NCI-H2081 (cell line): ENCODE data around the gene NR4A1.
A peak's percentile ranks its signal among the peaks of the same experiment; 100 is the strongest.

Experiments
- DNase-seq, 2 experiments: peaks; one replicate each; lab custom pipeline; 2025; lab: John Stamatoyannopoulos, UW

Gene NR4A1

DNA sequence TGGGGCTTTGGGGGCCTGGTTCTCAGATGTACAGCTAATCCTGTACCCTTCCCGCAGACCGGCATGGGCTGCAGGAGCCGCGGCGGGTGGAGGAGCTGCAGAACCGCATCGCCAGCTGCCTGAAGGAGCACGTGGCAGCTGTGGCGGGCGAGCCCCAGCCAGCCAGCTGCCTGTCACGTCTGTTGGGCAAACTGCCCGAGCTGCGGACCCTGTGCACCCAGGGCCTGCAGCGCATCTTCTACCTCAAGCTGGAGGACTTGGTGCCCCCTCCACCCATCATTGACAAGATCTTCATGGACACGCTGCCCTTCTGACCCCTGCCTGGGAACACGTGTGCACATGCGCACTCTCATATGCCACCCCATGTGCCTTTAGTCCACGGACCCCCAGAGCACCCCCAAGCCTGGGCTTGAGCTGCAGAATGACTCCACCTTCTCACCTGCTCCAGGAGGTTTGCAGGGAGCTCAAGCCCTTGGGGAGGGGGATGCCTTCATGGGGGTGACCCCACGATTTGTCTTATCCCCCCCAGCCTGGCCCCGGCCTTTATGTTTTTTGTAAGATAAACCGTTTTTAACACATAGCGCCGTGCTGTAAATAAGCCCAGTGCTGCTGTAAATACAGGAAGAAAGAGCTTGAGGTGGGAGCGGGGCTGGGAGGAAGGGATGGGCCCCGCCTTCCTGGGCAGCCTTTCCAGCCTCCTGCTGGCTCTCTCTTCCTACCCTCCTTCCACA, 7.6 kb downstream of the NR4A1 start:
- peak; percentile 42 to 75 for DNase-seq

DNA sequence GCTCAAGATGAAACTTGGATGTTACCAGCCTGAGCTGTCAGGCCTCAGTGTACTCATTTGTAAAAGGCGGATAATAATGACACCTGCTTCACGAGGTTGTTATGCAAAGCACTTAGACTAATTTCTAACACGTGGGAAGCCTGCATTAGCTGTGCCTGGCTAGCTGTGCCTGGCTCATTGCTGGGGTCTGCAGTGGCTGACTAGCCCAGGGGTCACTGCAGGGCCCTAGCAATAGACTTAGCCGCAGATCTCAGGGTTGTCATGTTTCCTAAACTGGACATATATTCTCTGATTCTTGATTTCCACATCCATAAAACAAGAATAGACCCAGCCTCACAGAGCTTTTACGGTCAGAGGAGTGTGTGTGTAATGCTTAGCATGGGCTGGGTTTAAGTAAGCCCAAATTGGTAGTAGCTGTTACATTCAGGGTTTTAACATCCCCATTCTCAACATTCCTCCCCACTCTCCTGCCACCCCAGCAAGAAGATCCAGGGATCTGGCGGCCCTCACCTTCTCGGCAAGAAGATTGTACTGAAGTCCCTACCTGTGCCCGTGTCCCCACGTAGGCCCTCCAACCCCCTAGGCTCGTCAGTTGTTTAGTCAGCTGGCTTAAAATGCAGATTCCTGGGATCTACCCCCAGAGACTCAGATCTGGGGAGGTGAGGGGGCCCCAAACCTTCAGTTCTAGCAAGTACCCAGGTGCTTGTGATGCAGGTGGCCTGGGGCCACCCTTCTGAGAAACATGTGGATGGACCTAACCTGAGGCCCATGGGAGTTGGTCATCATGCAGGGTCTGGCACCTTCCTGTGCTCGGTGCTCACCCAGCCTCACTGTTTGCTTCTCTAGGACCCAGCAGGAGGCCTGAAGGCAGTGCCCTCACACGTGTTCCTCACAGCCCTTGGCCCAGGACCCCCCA, 8.6 kb downstream of the NR4A1 start:
- DNase-seq, result peak; percentile 33 to 62

DNA sequence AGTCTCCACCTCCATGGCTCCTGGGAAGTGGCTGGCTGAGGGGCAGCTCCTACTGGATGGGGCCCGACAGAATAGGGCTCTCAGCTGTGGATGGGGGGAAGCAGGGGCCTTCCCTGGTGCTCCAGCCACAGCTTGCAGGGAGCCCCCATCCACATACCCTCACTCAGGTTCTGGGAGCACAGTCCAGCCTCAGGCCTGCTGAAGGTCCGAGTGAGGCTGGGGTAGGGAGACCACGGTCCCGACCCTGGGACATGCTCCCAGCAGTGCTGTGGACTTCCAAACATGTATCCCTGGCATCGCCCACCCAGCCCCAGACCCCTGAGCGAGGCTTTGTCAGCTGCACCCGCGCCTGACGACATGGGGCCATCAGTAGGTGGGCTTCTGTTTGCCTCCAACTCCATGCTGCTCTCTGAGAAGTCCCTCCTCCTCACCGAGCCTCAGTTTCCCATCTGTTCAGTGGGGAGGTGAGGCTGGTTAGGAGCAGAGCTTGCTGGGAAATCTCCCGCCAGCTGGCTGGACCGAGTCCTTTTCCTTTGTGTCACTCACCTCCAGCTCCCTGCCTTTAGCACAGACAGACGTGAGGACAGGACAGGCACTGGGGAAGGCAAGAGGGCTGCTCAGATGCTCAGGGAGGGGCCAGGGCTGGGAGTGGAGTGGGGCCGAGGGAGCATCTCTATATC, 9.4 kb downstream of the NR4A1 start:
- no peak for DNase-seq

DNA sequence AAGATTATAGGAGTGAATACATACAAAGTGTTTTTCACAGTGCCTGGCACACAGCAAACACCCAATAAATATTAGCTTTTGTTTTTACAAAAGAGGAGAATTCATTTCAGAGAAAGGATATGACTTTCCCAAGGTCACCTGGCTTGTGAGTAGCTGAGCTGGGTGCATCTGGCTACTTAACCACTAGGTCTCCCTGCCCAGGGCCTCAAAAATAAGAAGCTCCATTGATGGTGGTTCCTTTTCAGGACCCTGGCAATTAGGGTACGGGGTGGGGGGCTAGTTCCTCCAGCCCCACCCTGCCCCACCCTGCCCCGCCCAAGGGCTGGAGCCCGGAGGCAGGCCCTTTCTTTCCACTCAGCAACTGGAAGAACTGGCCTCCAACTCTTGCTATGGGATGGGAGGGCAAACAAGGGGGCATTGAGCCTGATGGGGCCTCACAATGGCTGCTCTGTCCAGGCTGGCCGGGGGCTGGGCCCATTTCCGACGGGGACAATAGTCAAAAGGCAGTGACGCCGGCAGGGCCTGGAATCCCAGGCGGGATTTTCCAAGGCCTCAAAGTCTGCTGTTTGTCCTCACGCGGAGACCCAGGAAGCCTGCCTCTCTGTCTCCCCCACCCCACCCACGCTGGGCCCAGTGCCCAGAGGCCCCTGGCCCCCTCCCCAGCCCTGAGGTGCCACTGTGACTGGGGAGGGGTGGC, 10.4 kb downstream of the NR4A1 start:
- no peak for DNase-seq

DNA sequence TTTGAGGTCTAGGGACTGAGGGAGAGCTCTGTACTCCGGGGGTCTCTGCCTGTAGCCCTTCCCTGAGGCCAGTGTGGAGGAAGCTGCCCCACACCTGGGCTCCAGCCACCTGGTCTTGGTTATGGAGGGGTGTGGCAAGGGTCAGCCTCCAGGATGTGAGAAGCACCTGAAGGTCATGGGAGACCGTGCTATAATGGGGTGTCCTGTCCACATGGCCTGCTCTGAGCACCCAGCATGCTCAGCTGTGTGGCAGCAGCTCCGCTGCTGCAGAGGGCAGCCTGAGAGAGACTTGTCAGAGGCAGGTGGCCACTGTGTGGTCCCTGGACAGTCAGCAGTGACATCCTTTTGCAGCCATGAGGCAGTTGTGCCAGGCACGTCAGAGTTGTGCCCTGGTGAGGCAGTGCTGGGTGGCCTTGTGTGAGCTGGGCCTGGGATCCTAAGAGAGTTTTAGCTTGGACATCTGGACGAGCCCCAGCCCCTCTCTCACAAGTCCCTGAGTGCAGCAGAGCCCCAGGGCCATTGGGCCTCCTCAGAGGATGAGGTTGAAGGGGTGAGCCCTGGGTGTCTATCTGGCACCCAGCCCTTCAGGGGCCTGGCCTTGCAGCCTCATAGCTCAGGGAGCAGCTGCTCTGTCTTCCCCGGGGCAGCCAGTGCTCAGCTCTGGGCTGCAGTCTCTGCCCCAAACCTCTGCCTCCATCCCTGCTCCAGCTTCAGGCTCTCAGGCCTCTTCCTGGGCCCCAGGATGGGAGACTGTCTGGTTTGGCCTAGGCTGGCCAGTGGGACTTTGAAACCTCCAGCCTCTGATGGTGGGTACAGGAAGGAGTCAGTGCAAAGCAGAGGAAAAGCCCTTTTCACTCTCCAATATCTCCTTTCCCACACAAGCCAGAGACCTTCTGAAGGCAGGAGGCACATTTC, 11.2 kb downstream of the NR4A1 start:
- DNase-seq, result no peak

DNA sequence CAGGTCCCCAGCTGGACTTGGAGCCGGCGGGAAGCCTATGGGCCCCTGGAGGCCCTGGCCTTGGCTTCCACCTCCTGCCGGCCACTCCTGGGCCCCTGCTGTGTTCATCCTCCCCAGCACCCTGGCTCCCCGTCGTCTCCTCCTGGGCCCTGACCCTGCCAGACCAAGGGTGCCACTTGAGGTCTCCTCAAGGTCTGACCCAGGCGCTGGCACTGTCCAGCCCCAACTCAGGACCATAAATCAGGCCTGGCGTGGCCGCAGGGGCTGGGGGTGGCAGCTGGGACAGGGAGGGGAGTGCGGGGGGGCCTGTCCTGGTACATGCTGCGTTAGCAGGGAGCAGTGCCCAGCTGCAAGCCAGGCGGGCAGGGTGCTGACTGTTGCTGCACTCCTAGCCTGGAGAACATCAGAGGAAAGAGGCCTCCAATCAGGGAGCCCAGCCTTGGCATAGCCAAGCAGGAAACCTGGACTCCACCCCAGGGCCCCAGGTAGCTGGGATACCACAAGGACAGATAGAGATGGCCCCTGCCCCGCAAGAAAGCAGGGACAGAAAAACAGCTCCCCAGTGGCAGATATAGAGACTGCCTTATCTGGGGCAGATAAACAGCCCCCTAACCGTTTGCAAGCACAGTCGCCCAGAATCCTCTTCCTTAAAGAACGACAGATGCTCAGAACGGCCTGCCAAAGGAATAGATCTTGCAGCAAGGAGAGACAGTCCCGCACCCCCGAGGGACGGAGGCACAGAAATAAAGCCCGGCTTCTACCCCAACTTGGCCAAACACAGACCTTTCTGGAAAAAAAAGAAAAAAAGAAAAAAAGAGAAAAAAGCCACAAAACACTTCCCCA, 12.1 kb downstream of the NR4A1 start:
- DNase-seq, result no peak

DNA sequence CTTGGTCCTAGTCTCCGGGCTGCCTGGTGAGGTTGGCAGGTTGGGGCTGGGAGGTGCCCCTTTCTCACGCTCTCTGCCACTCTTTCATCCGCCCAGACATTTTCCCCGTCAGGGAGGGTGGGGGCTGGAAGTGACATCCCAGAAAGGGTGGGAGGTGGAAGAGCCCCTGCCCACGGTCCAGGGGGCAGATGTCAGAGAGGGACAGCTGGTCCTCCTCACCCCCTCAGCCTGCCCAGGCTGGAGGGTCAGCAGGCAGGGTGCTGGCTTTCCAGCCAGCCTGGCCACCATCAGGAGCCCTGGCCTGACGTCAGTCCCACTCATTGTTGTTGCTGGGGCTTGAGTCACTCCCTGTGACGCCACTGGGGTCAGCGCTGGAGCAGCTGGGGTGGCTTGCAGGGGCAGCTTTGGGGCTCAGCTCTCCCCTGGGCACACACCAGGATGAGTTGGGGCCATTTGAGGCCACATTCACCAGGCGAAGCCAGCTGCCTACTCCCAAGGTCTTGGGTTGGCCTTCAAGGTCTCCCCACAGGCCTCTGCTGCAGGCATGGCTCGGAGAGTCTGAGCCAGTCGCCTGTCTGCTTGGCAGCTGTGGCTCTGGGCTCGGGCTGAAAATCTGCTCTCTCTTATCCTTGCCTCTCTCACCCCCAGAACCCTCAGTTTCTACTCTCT, 12.9 kb downstream of the NR4A1 start:
- no peak for DNase-seq

DNA sequence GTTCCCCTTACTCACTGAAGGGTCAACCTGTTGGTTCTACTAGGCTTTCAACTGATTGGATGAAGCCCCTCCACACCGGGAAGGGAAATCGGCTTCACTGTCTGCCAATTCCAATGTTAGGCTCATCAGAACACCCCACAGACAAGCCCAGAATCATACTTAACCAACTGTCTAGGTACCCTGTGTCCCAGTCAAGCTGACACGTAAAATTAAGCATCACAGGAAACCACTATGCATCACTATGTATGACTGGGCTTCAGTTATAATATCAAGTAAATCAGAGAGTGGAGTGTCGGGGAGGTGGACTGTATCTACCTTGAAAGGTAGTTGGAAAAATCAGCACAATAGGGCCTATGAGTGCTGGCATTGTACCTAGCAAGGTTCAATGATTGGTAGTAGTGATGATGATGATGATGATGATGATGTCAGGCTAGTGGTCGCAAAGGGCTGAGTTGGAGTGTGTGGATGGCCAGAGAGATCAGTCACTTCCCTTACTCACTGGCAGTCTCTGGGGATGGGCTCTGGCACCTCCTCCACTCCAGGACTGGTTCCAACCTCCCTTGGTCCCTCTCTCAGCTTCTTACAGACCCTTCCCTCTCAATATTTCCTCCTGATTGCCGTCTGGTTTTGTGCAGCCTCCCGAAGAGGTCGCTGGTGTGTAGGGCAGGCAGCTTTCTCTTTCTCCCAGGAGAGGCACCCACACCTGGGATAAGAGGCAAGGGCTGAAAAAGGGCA, 15.3 kb downstream of the NR4A1 start:
- DNase-seq, result no peak

DNA sequence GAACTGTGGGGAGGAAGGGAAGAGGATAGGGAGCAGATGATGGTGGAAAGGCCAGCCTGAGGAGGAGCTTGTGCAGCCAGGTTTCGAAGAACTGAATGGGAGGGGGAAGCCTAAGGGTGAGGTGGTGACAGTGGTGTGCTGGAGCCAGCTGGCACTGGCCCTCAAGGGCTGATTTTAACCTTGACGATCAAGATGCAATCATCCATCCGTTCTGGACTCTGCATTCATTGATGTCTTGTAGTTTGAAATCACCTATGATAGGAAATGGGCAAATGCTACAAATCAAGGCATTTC, 15.8 kb downstream of the NR4A1 start:
- no peak for DNase-seq

DNA sequence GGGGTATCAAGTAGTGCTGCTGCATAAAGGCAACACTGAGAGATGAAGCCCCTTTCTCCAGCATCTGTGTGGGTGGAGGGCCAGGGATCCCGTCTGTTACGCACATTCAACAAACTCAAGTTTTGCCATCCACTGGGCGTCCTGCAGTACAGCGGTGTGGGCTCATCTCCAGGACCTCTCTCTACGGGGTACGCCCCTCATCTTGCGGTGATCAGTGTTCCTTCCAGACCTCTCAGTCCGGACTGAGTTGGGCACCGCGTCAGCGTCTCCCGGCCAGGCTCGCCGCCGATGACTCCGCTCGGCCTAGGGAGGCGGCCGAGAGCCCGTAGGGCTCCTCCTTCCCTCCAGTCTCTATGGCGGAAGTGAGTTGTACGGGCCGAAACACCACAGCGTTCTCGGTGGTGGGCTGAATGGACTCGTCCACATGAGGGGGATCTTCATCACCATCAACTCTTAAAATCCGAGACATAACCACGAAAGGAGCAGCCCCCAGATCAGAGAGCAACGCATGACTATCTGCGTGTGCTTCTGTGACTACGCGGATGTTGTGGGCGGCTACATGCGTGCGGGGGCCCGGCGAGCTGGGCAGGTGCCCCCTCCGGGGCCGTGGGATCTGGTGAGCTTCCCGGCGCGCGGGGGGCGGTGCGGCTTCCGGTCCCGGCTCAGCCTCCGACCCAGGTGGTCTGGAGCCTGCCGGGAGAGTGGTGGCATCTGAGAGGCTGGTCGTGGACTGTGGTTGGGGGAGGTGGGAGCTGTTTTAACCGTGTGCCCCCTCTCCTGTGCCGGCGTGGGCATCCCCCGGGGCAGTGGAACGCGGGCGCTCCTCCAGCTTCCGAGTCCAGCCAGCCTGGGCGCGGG, 18.3 kb downstream of the NR4A1 start, which contains the start of gene ATG101:
Gene ATG101 (plus strand): TSS at position 652 of the 858 bp plus-strand sequence. CDS start 3,673 bp downstream, outside the sequence.
- DNase-seq, result peak; percentile 92 to 96

DNA sequence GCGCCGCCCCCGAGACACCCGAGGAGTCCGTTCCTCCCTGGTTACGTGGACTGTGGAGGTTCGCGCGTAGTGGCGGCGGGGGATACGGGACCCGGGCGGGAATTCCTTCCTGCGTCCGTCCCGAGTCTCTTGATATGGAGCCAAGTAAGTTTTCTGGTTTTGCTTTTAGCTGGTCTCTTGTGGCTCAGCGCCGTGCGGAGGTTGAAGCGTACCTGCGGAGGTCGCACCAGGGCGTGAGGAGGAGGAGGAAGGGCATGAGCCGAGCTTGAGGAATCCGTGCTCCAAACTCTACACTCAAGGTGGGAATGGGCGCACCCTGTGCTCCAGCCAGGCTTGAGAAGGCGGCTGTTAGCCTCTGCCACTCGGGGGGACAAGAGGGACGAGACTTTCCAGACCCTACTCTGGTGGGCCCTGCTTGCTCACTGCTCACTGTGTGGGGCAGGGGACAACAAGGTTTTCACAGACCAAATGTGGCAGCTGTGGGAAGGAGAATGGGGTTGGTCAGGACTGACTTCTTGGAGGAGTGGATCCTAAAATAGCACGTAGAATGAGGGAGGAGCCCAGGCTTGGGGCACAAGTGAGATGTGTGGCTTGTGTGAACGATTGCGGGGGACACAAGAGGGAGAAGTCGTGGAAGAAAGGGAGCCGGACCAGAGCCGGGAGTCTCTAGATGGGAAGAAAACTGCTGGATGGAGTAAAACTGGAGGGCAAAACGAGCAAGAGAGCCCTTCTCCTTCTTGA, 19.1 kb downstream of the NR4A1 start:
- DNase-seq, result no peak

DNA sequence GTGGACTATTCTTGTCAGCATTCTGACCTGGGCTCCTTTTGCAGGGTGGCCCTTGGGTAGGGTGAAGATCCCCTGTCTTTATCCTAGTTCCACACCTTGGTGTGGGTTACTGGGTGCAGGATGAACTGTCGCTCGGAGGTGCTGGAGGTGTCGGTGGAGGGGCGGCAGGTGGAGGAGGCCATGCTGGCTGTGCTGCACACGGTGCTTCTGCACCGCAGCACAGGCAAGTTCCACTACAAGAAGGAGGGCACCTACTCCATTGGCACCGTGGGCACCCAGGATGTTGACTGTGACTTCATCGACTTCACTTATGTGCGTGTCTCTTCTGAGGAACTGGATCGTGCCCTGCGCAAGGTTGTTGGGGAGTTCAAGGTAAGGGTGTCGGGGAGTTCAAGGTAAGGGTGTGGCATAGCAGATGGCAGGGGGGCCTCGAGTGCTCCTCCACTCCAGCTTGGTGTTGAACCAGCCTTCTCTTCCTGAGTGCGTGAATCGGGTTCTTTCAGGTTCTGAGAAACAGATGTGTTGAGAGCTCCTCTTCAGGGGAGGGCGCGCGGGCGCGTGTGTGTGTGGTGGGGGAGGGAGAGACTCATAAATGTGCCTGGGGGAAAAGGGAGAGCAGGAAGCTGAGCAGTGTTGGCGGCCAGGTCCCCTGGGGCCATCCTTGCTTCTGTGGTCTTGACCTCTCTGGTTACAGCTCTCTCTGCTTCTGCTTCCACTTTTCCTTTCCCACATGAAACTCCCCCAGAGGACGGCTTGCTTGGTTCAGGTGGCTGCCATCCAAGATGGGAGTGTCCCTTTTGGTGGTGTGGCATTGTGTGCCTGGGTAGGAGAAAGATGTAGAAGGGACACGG, 22.5 kb downstream of the NR4A1 start:
- peak in 1 of 2 experiments; percentile 53 for DNase-seq

DNA sequence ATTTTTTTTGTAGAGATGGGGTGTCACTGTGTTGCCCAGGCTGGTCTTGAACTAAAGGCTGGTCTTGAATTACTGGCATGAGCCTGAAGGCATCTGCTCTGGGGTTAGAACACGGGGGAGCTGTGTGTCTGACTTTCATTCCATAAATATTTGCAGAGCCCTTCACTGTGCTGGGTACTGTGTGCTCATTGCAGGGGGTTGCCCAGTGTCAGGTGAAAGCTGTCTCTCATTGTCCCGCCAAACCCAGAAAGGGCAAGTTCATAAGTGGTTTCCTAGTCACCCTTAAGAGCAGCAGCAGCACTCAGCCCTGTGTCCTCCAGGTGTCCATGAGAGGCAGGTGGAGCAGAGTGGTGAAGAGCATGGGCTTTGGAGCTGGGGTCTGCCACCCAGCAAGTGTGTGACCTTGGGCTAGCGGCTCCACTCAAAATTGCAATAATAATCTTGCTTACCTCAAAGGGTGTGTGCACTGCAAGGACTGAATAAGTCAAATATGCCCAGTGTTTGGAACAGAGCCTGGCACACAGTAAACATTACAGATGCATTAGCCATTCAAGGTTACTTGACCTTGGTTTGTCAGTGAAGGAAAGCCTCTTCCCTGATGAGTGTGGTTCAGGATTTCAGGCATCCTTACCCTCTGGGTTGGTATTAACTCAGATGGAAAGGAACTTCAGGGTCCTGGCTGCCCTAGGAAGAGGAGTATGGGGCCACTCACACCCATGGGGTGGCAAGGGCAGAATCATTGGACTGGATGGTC, 23.9 kb downstream of the NR4A1 start:
- no peak for DNase-seq

DNA sequence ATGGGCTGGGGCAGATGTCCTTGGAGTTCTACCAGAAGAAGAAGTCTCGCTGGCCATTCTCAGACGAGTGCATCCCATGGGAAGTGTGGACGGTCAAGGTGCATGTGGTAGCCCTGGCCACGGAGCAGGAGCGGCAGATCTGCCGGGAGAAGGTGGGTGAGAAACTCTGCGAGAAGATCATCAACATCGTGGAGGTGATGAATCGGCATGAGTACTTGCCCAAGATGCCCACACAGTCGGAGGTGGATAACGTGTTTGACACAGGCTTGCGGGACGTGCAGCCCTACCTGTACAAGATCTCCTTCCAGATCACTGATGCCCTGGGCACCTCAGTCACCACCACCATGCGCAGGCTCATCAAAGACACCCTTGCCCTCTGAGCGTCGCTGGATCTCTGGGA, 25.6 kb downstream of the NR4A1 start:
- DNase-seq, result no peak

DNA sequence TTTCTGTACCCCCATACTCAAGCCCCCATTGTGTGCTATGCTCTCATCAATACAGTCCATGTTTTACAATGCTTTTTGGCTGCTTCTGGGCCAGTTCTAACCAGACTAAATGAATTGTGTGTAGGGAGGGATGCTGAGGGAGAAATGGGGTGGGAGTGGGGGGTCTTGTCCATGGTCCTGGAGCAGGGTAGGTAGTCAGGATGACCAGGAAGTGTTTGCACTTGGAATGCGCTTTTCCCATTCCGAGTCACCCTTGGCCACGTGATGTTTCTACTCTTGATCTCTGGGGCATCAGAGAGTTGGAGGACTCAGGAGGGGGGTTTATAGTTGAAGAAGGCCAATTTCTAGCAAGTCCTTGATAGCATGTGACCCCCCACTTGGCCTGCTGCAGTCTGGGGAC, 27.0 kb downstream of the NR4A1 start:
- DNase-seq, result no peak
